OCI-LY1 (cell line): ENCODE results near the gene NOTO.

Experiments used
- EZH2 ChIP-seq: fragments of 200-600 bp; sonication (generic), shearing (Covaris generic); IDR thresholded peaks from 2 replicates; pipeline ENCODE4 v1.8.0; 2017; ENCODE audit warnings: borderline replicate concordance, mixed run types, mild to moderate bottlenecking, antibody characterized with exemption, low read length, moderate library complexity, mixed read lengths
- TF ChIP-seq, protein P1 (sequence below): fragments of 200-600 bp; sonication (generic), shearing (Covaris generic); IDR thresholded peaks from 2 replicates; pipeline ENCODE4 v1.5.1; 2017; ENCODE audit warnings: mild to moderate bottlenecking, antibody characterized with exemption, low read length, moderate library complexity, mixed read lengths

GRCh38 chr2:73172963-73173362, 29.4 kb upstream of the NOTO start:
- TF ChIP-seq, protein P1, sequence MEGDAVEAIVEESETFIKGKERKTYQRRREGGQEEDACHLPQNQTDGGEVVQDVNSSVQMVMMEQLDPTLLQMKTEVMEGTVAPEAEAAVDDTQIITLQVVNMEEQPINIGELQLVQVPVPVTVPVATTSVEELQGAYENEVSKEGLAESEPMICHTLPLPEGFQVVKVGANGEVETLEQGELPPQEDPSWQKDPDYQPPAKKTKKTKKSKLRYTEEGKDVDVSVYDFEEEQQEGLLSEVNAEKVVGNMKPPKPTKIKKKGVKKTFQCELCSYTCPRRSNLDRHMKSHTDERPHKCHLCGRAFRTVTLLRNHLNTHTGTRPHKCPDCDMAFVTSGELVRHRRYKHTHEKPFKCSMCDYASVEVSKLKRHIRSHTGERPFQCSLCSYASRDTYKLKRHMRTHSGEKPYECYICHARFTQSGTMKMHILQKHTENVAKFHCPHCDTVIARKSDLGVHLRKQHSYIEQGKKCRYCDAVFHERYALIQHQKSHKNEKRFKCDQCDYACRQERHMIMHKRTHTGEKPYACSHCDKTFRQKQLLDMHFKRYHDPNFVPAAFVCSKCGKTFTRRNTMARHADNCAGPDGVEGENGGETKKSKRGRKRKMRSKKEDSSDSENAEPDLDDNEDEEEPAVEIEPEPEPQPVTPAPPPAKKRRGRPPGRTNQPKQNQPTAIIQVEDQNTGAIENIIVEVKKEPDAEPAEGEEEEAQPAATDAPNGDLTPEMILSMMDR = no peak
- TF ChIP-seq EZH2 = no peak
